ENCODE results near the gene RGS7.
"Not testable (repeated sequence)": the region's sequence is repeated elsewhere in the genome, so short reads cannot be mapped to it uniquely, and the experiment has no call there.

DNA sequence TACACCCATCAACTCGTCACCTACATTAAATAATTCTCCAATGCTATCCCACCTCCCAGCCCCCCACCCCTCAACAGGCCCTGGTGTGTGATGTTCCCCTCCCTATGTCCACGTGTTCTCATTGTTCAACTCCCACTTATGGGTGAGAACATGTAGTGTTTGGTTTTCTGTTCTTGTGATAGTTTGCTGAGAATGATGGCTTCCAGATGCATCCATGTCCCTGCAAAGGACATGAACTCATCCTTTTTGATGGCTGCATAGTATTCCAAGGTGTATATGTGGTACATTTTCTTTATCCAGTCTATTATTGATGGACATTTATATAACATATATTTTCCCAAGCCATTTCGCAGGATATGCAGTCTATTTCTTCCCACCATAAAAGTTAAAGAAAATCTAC lies 132.8 kb downstream of the RGS7 start:
- TF ChIP-seq, protein P1, sequence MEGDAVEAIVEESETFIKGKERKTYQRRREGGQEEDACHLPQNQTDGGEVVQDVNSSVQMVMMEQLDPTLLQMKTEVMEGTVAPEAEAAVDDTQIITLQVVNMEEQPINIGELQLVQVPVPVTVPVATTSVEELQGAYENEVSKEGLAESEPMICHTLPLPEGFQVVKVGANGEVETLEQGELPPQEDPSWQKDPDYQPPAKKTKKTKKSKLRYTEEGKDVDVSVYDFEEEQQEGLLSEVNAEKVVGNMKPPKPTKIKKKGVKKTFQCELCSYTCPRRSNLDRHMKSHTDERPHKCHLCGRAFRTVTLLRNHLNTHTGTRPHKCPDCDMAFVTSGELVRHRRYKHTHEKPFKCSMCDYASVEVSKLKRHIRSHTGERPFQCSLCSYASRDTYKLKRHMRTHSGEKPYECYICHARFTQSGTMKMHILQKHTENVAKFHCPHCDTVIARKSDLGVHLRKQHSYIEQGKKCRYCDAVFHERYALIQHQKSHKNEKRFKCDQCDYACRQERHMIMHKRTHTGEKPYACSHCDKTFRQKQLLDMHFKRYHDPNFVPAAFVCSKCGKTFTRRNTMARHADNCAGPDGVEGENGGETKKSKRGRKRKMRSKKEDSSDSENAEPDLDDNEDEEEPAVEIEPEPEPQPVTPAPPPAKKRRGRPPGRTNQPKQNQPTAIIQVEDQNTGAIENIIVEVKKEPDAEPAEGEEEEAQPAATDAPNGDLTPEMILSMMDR (optimal IDR thresholded peaks at IDR 0.05 in 1 of 3, IDR thresholded peaks at IDR 0.05 in 1 of 3, conservative IDR thresholded peaks at IDR 0.05 in 1 of 3; ENCODE audit: extremely low read depth in 1 of 3, insufficient read depth in 2 of 3, low read length in 3 of 3): not testable (repeated sequence)
- TF ChIP-seq EZH2 (IDR thresholded peaks at IDR 0.05; ENCODE audit: low read length): not testable (repeated sequence)

Measured in keratinocyte (primary cell).